ENCODE results near the gene TTLL13.
A peak's percentile ranks its signal among the peaks of the same experiment; 100 is the strongest.

Gene TTLL13

DNA sequence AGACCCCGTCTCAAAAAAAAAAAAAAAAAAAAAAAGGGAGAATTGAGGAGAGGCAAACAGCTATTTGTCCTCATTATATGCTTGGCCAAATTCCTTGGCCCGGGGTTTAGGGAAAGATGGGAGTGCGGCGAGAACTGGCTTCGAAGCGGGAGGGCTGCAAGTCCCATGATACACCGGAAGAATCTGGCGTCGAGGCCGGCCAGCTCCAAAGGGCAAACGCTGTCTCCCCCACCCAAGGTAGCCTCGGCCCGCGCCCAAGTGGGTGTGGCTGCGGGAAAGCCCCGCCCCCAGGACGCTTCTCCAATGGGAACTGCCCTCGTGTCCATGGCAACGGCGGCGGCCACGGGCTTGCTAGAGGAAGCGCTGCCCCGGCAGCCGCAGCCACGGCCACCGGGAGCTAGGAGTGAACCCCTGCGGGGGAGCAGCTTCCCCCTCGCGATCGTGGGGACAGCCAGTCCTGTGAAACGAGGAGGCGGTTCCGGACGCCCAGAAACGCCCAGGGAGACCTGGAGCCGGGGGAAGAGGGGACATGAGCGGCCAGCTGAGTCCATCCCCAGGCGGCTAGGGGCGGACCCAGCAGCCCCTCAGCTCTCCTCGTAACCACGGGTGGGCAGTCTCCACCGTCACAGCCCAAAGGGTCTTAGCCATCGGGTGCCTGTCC, at the start of gene TTLL13:
TTLL13 (plus strand) TSS at position 354 of the 661 bp plus-strand sequence. CDS start 1,075 bp downstream, outside the sequence.
- peak; percentile 35 to 57 for DNase-seq (ENCODE audit: low read depth in 2 of 2)

DNA sequence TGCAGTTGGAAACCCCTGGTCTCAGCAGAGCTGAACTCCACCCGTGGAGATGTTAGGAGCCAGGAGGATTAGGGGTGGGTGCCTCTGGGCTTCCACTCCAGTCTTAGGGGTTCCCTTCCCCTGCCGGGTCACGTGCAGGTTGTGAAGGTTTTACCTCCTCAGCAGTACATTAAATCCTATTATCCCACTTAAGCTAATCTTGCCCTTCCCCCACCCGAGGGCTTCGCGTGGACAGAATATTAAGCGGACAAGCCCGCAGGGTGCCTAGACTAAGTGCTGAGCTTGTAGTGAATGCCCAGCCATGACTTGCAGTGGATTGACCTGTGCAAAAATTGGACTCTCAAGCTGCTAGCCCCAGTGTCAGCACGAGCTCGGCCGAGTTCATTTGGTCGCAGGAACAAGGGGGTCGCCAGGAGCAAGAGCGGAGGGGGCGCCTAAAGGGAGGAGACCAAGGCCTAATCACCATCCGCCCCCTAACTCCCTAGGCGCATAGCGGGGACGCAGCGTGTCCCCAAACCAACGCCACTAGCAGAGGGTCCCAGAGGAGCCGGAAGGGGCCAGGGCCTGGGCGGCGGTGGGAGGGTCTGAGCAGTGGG, 48.7 kb upstream of the TTLL13 start:
- no peak for DNase-seq (ENCODE audit: low read depth in 2 of 2)

GRCh38 chr15:90201130-90201943, 48.0 kb upstream of the TTLL13 start, which contains the start of gene SEMA4B:
Gene SEMA4B (plus strand): TSS chr15:90201330. CDS start chr15:90201579, 249 bp downstream.
- peak; percentile 19 to 44 for DNase-seq (ENCODE audit: low read depth in 2 of 2)

DNA sequence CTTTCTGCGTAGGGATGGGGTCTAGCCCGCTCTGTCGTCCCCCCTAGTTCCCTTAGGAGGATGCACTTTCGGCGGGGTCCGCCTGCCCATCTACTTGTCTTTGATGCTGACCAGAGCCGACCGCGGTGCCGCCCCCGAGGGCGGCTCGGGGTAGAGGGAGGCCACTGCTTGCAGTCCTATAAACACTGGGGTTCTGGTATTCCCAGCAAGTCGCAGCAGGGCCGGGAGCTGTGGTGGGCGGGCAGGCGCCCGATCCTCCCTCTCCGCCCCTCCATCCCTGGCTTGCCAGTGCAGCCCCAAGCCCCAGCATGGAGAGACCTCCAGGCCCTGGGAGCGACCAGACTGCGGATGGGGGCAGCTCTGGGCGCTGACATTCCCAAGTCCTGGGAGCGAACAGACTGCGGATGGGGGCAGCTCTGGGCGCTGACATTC, 47.4 kb upstream of the TTLL13 start:
- DNase-seq (ENCODE audit: low read depth in 2 of 2): no peak

GRCh38 chr15:90202929-90203328, 46.4 kb upstream of the TTLL13 start:
- no peak for DNase-seq (ENCODE audit: low read depth in 2 of 2)

GRCh38 chr15:90203473-90203872, 45.9 kb upstream of the TTLL13 start:
- DNase-seq (ENCODE audit: low read depth in 2 of 2): no peak

DNA sequence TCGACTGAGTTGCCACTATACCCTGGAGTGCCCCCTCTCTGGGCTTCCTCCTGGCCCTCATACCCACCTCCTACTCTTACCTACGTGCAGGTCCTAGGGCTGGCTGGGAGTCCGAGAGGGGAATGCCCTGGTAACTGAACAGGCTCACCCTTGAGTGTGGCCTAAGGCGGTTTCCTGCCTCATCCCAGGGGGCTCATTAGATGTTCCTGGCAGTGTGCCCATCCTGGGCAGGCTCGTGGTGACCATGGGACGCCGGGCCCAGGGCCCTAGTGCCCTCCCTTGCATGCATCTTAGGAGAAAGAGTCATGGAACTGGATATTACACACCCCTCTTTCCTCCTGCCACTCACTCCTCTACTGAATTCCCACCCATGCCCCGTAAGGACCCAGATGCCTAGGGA, 45.4 kb upstream of the TTLL13 start:
- no peak for DNase-seq (ENCODE audit: low read depth in 2 of 2)

DNA sequence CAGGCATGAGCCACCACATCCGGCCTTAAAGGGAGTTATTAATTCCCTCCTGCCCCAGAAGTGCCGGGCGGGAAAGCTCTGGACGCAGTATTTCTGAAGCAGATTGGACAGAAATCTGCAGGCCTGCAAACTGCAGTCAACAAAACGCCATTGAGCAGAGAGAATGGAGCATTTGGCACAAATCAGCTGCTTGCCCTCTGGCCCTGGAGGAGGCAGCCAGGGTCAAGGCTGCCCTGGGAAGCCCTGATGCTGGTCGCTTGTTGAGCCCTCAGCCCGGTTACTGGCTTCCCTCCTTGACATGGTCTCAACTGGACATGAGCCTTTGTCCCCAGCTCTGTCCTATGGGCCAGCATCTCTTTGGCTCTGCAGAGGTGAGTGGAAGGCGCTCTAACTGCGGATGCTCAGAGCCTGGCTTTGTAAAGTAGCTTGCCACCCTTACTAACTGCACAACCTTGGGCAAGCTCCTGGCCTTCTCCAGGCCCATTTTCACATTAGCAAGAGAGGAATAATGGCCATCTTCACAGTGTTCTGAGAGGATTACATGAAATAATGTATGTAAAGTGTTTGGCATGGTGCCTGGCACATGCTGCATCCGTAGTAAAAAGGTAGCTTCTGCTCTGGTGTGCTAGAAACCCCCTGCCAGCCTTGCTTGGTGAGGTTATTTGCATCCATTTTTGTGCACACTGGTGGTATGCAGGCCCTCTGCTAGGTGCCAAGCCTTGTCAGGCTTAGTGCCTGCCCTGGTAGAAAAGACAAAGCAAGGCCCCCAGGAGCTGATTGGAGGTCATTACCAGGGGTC, 44.1 kb upstream of the TTLL13 start:
- no peak for DNase-seq (ENCODE audit: low read depth in 2 of 2)

DNA sequence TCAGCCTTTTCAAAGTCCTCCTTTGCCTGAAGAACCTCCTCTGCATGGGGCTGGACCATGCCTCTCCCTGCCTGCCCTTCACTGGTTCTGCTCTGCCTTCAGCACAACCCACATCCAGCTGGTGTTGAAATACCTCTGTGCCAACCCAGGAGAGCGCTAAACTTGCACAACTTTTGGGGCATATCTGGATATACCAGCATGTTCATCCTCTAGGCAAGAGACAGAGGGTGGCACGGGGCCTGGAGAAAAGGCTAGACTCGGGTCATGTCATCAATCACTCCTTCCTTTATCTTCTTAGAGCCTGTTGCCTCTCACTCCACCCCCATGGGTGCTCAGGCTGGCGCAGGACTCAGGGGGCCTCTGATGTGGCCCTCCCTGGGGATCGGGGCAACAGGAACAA, 43.5 kb upstream of the TTLL13 start:
- no peak for DNase-seq (ENCODE audit: low read depth in 2 of 2)

GRCh38 chr15:90207252-90207651, 42.1 kb upstream of the TTLL13 start:
- no peak for DNase-seq (ENCODE audit: low read depth in 2 of 2)

DNA sequence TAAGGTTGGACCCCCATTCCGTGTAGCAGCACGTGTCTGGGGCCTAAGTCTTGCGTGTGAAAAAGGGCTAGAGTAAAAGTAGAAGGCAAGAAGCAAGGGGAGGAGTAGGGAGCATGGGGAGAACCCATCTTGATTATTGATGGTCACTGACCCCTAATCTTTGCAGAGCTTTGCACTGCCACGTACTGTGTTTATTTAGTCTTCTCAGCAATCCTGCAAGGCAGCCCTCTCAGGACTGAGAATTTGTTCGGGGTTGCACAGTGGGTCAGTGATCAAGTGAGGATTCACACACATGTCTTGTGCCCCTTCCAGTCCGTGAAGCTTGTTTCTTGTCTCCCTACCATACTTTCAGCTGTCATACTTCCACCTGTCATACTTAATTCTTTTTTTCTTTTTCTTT, 41.0 kb upstream of the TTLL13 start:
- DNase-seq (ENCODE audit: low read depth in 2 of 2): no peak

GRCh38 chr15:90209591-90209990, 39.8 kb upstream of the TTLL13 start:
- no peak for DNase-seq (ENCODE audit: low read depth in 2 of 2)

- DNase-seq (ENCODE audit: low read depth in 2 of 2): no peak
Measured at GRCh38 chr15:90210593-90210992, 38.8 kb upstream of the TTLL13 start.

- no peak for DNase-seq (ENCODE audit: low read depth in 2 of 2)
Measured at GRCh38 chr15:90211009-90211408, 38.3 kb upstream of the TTLL13 start.

DNA sequence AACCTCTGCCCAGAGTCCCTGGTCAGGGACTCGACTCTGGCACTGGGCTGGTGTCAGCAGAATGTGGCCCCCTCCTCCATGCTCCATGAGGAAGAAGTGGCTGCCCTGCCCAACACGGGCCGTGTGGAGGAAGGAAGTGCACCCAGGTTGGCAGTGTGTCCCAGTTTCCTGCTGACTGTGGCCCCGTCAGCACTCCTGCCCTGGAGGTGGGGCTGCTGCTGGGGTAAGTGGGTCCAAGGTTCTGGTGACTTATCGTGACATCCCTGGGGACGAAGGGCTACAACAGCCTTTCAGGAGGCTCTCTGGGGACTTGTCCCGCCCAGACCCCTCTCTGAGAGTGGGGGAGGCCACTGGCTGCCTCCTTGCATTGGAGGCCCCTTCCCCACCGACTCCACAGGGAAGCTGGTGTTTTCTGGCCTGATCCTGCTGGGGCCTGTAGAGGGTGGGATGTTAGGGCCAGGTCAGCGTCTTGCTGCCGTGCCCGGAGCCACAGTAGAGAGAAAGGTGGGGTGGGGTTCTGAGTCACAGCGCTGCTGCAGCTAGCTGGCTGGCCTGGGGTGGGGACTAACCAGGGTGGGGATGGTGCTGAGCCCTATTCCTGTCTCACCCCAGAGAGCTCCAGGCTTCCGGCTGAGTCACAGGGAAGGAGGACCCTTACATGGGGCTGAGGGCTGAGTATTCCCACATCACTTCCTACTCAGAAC, 37.8 kb upstream of the TTLL13 start:
- no peak for DNase-seq (ENCODE audit: low read depth in 2 of 2)

DNA sequence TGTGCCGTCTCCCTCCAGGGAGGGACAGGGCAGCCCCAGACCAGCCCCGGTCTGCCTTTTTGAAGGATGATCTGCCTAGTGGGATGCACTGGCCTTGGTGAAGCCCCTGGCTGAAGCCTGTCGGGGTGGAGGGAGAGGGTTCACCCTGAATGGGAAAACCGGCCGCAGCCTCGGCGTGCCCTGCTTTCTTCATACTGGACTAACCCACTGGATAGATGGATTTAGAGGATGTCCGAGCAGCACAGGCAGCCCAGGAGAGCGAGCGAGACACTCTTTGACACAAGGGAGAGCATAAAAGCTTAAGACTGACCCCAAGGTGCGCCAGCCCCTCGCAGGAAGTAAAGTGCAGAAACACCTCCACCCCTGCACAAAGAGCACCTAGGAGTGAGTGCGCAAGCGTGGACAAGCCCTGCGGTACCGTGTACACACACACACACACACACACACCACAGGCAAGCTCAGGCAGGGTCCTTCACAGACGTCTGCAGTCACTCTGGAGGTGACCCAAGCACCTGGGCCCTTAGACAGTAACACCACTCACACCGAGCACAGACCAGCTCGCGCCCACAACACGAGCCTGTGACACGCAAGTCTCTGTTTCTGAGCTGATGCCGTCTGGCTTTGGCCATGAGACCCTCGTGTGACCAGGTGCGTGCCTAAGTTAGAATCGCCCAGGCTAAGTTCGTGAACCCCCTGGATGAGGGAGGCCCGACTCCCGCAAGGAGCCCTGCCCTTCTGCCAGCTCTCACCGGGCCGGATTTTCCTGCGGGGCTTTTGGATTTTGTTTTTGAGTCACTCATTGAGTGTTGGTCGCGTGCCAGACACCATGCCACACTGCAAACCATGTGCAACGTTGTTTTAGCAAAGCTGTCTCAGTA, 36.9 kb upstream of the TTLL13 start:
- no peak for DNase-seq (ENCODE audit: low read depth in 2 of 2)

DNA sequence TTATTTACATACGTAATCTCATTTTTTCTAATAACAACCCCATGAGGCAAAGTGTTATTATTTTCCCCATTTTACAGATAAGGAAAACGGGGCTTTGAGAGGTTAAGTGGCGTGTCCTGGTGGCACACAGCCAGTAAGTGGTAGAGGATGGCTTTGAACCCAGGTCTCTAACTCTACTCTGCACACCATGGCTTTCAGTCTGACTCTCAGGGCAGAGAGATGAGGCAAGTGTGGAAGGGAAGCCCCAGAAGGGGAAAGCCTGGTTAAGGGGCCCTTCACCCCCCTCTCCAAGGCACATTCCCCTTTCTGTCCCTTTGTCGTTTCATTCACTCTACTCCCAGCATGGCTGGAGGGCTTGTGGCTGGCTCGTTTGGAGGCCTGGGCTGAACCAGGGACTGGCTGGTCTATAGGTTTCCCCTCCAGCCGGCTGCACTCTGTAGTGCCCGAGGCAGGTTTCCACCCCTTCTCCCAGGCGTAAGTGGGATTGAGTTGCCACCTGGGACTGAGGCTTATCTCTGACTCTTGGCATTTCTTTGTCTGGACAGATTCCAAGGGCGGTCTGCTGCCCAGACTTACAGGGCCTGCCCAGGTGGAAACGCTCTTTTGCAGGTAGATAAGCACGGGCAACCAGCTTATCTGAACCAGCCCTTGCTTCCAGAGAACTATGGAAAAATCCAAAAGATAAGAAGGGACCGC, 36.1 kb upstream of the TTLL13 start:
- DNase-seq (ENCODE audit: low read depth in 2 of 2): no peak

DNA sequence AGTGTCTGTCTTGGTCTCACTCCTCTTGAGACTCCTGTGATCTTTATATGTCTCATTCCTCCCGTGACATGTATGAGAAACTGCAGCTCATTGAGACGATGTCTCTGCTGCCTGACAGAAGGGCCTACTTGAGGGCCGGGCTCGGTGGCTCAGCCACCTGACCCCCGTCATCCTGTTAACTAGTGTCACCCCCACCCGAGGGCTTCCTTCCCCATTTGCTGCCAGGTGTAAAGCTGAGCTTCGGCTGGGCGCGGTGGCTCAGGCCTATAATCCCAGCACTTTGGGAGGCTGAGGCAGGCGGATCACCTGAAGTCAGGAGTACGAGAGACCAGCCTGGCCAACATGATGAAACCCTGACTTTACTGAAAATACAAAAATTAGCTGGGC, 35.5 kb upstream of the TTLL13 start:
- no peak for DNase-seq (ENCODE audit: low read depth in 2 of 2)

- no peak for DNase-seq (ENCODE audit: low read depth in 2 of 2)
Measured at GRCh38 chr15:90214553-90215196, 34.7 kb upstream of the TTLL13 start.

Data from activated CD8-positive, alpha-beta memory T cell treated with anti-CD3 and anti-CD28 coated beads for 4 hours (primary cell).